IPS-15b (cell line): Measurements from ENCODE around the gene MAGI2.

Experiments
- H3K27me3 ChIP-seq: one replicate; pipeline ENCODE4 v1.6.1; 2013; ENCODE audit warnings: low read length; ENCODE audit not compliant: control insufficient read depth, insufficient read depth
- H3K36me3 ChIP-seq: one replicate; pipeline ENCODE4 v1.6.1; 2013; ENCODE audit warnings: low read length; ENCODE audit not compliant: control insufficient read depth, insufficient read depth
- H3K4me1 ChIP-seq: one replicate; pipeline ENCODE4 v1.6.1; 2013; ENCODE audit warnings: mild to moderate bottlenecking, low read length; ENCODE audit not compliant: control insufficient read depth, insufficient read depth
- H3K4me3 ChIP-seq: one replicate; pipeline ENCODE4 v1.5.1; 2013; ENCODE audit warnings: low read depth, low read length
- H3K9ac ChIP-seq: one replicate; pipeline ENCODE4 v1.6.1; 2013; ENCODE audit warnings: low read depth, mild to moderate bottlenecking, low read length
- H3K9me3 ChIP-seq: one replicate; pipeline ENCODE4 v1.6.1; 2013; ENCODE audit warnings: mild to moderate bottlenecking, low read length; ENCODE audit not compliant: control insufficient read depth, insufficient read depth

The MAGI2 gene

DNA sequence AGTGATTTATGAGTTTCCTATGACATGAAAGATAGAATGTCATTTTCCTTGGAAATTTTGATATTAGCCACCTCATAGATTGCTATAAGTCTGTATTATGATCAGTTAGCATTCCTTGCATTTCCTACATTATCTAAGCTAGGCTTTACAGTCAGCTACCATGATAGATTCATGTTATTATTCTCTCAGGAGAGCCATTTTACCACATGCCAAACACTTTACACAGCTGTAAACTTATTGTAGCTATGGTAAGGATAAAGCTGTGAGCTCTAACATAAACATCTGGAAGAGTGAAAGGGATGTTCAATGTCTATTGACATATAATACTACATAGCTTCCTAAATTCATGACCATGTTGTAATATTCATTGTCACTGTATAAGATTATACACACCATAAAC lies 1046.9 kb downstream of the MAGI2 start:
- Histone ChIP-seq H3K4me1 (no peaks in the 10 kb centered on the region), H3K36me3 (no peaks in the 10 kb centered on the region), H3K9ac (no peak overlapping the region), H3K4me3 (no peak overlapping the region), H3K27me3 (no peaks in the 10 kb centered on the region), H3K9me3 (no peaks in the 10 kb centered on the region)

DNA sequence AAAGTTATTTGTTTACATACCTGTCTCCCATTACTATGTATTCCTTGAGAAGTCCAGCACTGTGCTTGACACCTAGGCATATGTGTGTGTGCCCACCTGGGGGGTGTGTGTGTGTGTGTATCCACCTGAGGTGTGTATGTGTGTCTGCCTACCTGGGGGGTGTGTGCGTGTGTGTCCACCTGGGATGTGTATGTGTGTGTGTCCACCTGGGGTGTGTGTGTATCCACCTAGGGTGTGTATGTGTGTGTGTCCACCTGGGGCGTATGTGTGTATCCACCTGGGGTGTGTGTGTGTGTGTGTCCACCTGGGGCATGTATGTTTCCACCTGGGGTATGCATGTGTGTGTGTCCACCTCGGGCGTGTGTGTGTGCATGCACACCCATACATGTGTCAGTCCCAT lies 1051.4 kb downstream of the MAGI2 start:
- no peaks in the 10 kb centered on the region for H3K27me3 ChIP-seq

GRCh38 chr7:78400038-78400437 lies 1053.4 kb downstream of the MAGI2 start:
- Histone ChIP-seq H3K4me3 (no peak overlapping the region), H3K27me3 (no peaks in the 10 kb centered on the region), H3K9ac (no peak overlapping the region), H3K9me3 (no peaks in the 10 kb centered on the region), H3K36me3 (no peaks in the 10 kb centered on the region), H3K4me1 (peaks cover 20% of the 10 kb centered on the region)

More for the DNA sequence above, 1051.4 kb downstream of the MAGI2 start:
- Histone ChIP-seq H3K4me1 (peaks cover 20% of the 10 kb centered on the region), H3K36me3 (no peaks in the 10 kb centered on the region), H3K9me3 (no peaks in the 10 kb centered on the region), H3K9ac (no peak overlapping the region), H3K4me3 (no peak overlapping the region)

DNA sequence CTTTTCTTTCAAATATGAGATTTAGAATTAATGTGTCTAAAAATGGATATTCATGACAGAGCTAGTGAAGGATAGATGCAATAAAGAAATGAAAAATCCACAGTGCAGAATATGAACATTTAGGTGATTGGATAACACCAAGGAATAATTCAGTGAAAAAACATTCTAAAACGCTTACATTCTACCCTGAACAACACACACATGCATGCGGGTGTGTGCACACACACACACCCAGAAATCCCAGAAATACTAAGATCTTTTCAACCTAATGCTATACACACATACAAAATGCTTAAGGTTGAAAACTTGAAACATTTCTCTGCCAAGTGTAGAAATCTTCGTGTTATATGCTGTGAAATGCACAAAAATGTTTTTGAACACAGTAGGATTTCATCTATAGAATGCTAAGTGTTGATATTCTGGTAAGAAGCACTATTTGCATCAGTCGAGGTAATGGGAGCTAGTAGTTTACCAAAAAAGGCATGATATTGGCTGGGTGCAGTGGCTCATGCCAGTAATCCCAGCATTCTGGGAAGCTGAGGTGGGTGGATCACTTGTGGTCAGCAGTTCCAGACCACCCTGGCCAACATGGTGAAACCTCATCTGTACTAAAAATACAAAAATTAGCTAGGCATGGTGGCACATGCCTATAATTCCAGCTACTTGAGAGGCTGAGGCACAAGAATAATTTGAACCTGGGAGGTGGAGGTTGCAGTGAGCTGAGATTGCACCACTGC lies 1054.3 kb downstream of the MAGI2 start:
- Histone ChIP-seq H3K27me3 (no peaks in the 10 kb centered on the region), H3K9me3 (no peaks in the 10 kb centered on the region), H3K4me3 (no peak overlapping the region), H3K9ac (no peak overlapping the region), H3K36me3 (no peaks in the 10 kb centered on the region), H3K4me1 (peaks cover 24% of the 10 kb centered on the region)

- H3K4me1 ChIP-seq, result peaks cover 24% of the 10 kb centered on the region
- no peaks in the 10 kb centered on the region for H3K27me3 ChIP-seq
- no peak overlapping the region for H3K9ac ChIP-seq
- no peaks in the 10 kb centered on the region for H3K9me3 ChIP-seq
- H3K36me3 ChIP-seq, result no peaks in the 10 kb centered on the region
- H3K4me3 ChIP-seq, result no peak overlapping the region
Observed at GRCh38 chr7:78398576-78398975, 1054.9 kb downstream of the MAGI2 start.

DNA sequence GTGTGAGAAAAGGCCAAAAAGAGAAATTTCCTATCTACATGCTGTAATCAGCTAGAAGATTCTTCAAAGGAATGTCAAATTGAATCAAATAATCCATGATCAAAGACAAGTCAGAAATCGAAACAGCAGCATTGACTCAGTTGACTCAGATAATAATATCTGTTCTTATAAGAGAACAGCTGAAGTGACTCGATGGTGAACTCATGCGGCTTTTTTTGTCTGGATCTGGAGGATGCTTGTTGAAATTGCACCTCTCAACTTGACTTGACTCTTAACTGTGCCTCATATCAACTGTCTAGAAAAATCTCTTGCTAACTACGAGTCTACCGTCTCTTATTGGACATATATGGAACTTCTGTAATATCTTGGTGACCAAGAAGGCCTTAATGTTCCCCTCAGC lies 1055.4 kb downstream of the MAGI2 start:
- H3K9me3 ChIP-seq, result no peaks in the 10 kb centered on the region
- H3K4me3 ChIP-seq, result no peak overlapping the region
- H3K36me3 ChIP-seq, result no peaks in the 10 kb centered on the region
- H3K9ac ChIP-seq, result no peak overlapping the region
- H3K4me1 ChIP-seq, result peaks cover 24% of the 10 kb centered on the region
- no peaks in the 10 kb centered on the region for H3K27me3 ChIP-seq

DNA sequence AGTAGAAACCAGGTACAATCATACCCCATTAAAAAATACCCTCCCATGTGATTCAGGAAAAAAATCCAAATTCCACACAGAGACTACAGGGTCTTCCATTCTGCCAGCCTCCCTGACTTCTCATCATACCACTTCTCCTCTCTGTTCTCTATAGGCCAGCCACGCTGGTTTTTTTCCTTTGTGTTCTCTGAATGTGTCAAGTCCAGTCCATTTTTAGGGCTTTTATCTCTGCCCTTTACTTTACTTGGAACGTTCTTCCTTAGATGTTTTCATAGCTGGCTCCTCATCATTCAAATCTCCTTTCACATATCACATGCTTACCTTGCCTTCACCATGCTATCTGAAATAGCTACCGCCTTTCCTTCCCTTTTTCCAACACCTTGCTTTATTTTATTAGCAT lies 1057.3 kb downstream of the MAGI2 start:
- Histone ChIP-seq H3K9me3 (no peaks in the 10 kb centered on the region), H3K27me3 (no peaks in the 10 kb centered on the region), H3K4me1 (peaks cover 21% of the 10 kb centered on the region), H3K4me3 (no peak overlapping the region), H3K36me3 (no peaks in the 10 kb centered on the region), H3K9ac (no peak overlapping the region)

DNA sequence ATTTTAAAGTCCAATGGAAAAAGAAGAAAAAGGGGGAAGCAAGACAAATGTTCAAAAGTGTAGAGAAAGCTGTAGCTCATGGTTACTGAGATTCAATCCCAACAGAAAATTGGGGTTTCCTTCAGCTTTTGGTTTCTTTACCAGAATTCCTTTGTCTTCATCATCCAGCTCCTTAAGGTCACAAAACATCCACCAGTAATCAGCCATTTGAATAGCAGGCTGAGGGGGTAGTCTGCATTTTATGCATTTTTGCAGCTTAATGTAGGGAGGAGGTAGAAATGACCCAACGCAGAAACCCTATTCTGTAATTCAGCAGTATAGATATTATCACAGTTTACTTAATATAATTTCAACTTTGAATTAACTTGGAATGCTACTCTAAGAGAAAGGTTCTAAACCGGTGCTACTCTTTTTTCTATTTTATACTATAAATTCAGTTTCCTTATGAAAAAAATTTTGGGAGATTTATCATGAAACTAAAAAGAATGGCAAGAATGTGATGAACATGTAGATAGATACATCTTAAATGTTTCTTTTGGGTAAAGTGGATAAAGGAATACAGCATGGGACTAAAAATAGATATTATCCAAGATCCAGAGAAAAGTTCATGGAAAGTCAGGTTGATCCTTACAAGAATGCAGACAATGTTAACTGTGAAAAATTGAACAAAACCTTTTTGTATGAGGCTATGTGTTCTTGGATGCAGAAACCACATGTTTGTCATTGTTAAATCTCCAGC lies 1058.0 kb downstream of the MAGI2 start:
- Histone ChIP-seq H3K27me3 (no peaks in the 10 kb centered on the region), H3K9ac (no peak overlapping the region), H3K4me3 (no peak overlapping the region), H3K9me3 (no peaks in the 10 kb centered on the region), H3K36me3 (no peaks in the 10 kb centered on the region), H3K4me1 (peaks cover 15% of the 10 kb centered on the region)

- Histone ChIP-seq H3K9me3 (no peaks in the 10 kb centered on the region), H3K9ac (no peak overlapping the region), H3K4me1 (no peaks in the 10 kb centered on the region), H3K27me3 (no peaks in the 10 kb centered on the region), H3K4me3 (no peak overlapping the region), H3K36me3 (no peaks in the 10 kb centered on the region)
Observed at GRCh38 chr7:78389022-78389421, 1064.4 kb downstream of the MAGI2 start.

- H3K4me3 ChIP-seq, result no peak overlapping the region
- H3K9me3 ChIP-seq, result no peaks in the 10 kb centered on the region
- no peaks in the 10 kb centered on the region for H3K36me3 ChIP-seq
- H3K9ac ChIP-seq, result no peak overlapping the region
- H3K27me3 ChIP-seq, result no peaks in the 10 kb centered on the region
- no peaks in the 10 kb centered on the region for H3K4me1 ChIP-seq
Observed at GRCh38 chr7:78386520-78386919, 1066.9 kb downstream of the MAGI2 start.

- no peaks in the 10 kb centered on the region for H3K4me1 ChIP-seq
- H3K9ac ChIP-seq, result no peak overlapping the region
- H3K9me3 ChIP-seq, result no peaks in the 10 kb centered on the region
- no peak overlapping the region for H3K4me3 ChIP-seq
- H3K36me3 ChIP-seq, result no peaks in the 10 kb centered on the region
- H3K27me3 ChIP-seq, result no peaks in the 10 kb centered on the region
Observed at GRCh38 chr7:78383096-78383880, 1070.2 kb downstream of the MAGI2 start.
